Osteoblast (primary cell): ENCODE results near the gene PPP5C. TPM values are rescaled to one million over a fixed set of nuclear protein-coding genes. Genes with fewer than 3 reads are reported as not detected.
"Not testable (repeated sequence)": the region's sequence is repeated elsewhere in the genome, so short reads cannot be mapped to it uniquely, and the experiment has no call there.

ENCODE experiments used
- DNase-seq: peaks from one replicate; pipeline ENCODE4 v3.0.0; 2011; ENCODE audit warnings: low spot score, mixed read lengths; ENCODE audit not compliant: insufficient read length; ENCODE audit errors: missing footprints
- H2AFZ ChIP-seq: 2 replicates; pipeline ENCODE4 v1.6.0; 2011; ENCODE audit warnings: mild to moderate bottlenecking, low read length
- H3K27ac ChIP-seq: 2 replicates; pipeline ENCODE4 v1.5.1; 2011; ENCODE audit warnings: mild to moderate bottlenecking, low read depth, low read length, moderate library complexity
- H3K27me3 ChIP-seq: 2 replicates; pipeline ENCODE4 v1.6.0; 2012; ENCODE audit warnings: mild to moderate bottlenecking, control low read depth, inconsistent platforms, low read length, moderate library complexity; ENCODE audit not compliant: insufficient read depth
- H3K36me3 ChIP-seq: 2 replicates; pipeline ENCODE4 v1.5.1; 2011; ENCODE audit warnings: mild to moderate bottlenecking, low read length, control low read depth, moderate library complexity; ENCODE audit not compliant: insufficient read depth
- H3K4me1 ChIP-seq: 2 replicates; pipeline ENCODE4 v1.5.1; 2011; ENCODE audit warnings: mild to moderate bottlenecking, low read length, control low read depth, moderate library complexity; ENCODE audit not compliant: insufficient read depth
- H3K4me2 ChIP-seq: 2 replicates; pipeline ENCODE4 v1.6.0; 2011; ENCODE audit warnings: mild to moderate bottlenecking, low read length; ENCODE audit not compliant: insufficient read depth
- H3K4me3 ChIP-seq: fragments of 200-600 bp; sonication (generic); 3 replicates; pipeline ENCODE4 v1.5.1; 2012; ENCODE audit warnings: mild to moderate bottlenecking, low read length, inconsistent platforms; ENCODE audit not compliant: insufficient read depth
- H3K79me2 ChIP-seq: 2 replicates; pipeline ENCODE4 v1.6.0; 2012; ENCODE audit warnings: mild to moderate bottlenecking, low read length, control low read depth, inconsistent platforms; ENCODE audit not compliant: insufficient read depth
- H3K9me3 ChIP-seq: 2 replicates; pipeline ENCODE4 v1.5.1; 2011; ENCODE audit warnings: low read depth, low read length, control low read depth
- H4K20me1 ChIP-seq: 2 replicates; pipeline ENCODE4 v1.6.0; 2012; ENCODE audit warnings: mild to moderate bottlenecking, low read length, control low read depth; ENCODE audit not compliant: insufficient read depth
- small RNA-seq: library from RNA; depleted of rRNA; stranded (forward); fragments of <200 nt; gene quantifications from one replicate; pipeline ENCODE3, GENCODE V24; 2012
- total RNA-seq: library from RNA; depleted of rRNA; stranded (reverse); fragments of >200 nt; gene quantifications from 2 replicates; pipeline ENCODE4 v1.2.3, GENCODE V29; 2012
- TF ChIP-seq, protein P1 (sequence below): IDR thresholded peaks from 2 replicates; pipeline ENCODE4 v1.5.1; 2011; ENCODE audit warnings: mild to moderate bottlenecking, low read depth, low read length, moderate library complexity; ENCODE audit errors: extremely low read depth

PPP5C gene
- total RNA-seq, 1 donor, result 36.6 TPM

DNA sequence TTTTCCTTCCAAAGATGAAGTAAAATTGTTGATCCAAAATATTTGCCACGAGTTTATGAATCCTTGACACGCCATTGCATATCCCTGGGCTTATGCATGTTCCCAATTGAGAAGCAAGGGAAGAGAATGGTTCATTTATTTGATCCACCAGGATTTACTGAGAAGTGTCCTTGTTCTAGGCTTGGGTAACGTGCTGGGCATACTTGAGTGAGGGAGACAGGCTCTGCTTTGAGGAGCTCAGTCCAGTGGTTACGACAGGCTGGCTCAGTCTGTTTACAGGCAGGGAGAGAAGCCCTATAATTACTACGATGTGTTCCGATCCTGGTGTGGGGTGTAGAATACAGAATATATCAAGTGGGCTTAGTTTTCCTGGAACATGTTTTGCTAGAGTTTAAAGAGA lies 88.1 kb downstream of the PPP5C start:
- Histone ChIP-seq H3K27me3 (peaks cover 3% of the 10 kb centered on the region), H3K36me3 (no peaks in the 10 kb centered on the region), H3K27ac (no peak overlapping the region), H3K4me1 (no peaks in the 10 kb centered on the region), H3K9me3 (no peaks in the 10 kb centered on the region), H3K4me2 (no peak overlapping the region), H3K4me3 (no peak overlapping the region), H2AFZ (no peak overlapping the region), H3K79me2 (no peaks in the 10 kb centered on the region), H4K20me1 (no peaks in the 10 kb centered on the region)
- DNase-seq, result peak; percentile 58
- TF ChIP-seq, protein P1, sequence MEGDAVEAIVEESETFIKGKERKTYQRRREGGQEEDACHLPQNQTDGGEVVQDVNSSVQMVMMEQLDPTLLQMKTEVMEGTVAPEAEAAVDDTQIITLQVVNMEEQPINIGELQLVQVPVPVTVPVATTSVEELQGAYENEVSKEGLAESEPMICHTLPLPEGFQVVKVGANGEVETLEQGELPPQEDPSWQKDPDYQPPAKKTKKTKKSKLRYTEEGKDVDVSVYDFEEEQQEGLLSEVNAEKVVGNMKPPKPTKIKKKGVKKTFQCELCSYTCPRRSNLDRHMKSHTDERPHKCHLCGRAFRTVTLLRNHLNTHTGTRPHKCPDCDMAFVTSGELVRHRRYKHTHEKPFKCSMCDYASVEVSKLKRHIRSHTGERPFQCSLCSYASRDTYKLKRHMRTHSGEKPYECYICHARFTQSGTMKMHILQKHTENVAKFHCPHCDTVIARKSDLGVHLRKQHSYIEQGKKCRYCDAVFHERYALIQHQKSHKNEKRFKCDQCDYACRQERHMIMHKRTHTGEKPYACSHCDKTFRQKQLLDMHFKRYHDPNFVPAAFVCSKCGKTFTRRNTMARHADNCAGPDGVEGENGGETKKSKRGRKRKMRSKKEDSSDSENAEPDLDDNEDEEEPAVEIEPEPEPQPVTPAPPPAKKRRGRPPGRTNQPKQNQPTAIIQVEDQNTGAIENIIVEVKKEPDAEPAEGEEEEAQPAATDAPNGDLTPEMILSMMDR, result no peak

DNA sequence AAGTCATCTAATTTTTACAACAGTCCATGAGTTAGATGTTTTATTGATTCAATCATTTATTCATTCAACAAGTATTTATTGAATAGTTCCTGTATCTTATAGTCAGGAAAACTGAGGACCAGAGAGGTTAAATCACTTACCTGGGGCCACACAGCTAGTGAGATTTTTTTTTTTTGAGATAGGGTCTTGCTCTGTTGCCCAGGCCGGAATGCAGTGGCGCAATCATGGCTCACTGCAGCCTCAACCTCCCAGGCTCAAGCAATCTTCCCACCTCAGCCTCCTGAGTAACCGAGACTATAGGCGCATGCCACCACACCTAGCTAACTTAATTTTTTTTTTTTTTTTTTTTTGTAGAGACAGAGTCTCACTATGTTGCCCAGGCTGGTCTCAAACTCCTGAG lies 88.8 kb downstream of the PPP5C start:
- not testable (repeated sequence) for H3K4me2 ChIP-seq, H3K4me1 ChIP-seq, H3K79me2 ChIP-seq, H3K4me3 ChIP-seq, H3K9me3 ChIP-seq, H2AFZ ChIP-seq, H3K27me3 ChIP-seq, DNase-seq, H4K20me1 ChIP-seq, H3K27ac ChIP-seq, H3K36me3 ChIP-seq

Small RNA genes lying within 50 kb of the gene (small RNA-seq; reads per million reads assigned to genes)
- not detected for gene RNU6-924P

Other genes with a start within 250 kb of the PPP5C start
- gene IGFL3, start 222.4 kb upstream of the PPP5C start, total RNA-seq, result not detected in 2 replicates
- gene IGFL2, start 198.8 kb upstream of the PPP5C start, total RNA-seq, result not detected in 2 replicates
- not detected in 2 replicates for gene IGFL1, start 117.3 kb upstream of the PPP5C start, total RNA-seq
- not detected in 2 replicates for gene HIF3A, start 50.0 kb upstream of the PPP5C start, total RNA-seq
- 17.4 and 22.1 TPM in 2 replicates for gene CCDC8, start 66.5 kb downstream of the PPP5C start, total RNA-seq
- gene PNMA8C, start 81.8 kb downstream of the PPP5C start, total RNA-seq, result under 0.01 and 0.36 TPM in 2 replicates
- gene PNMA8A, start 124.5 kb downstream of the PPP5C start, total RNA-seq, result 2.1 and 2.2 TPM in 2 replicates
- 0.72 and 1.2 TPM in 2 replicates for gene PNMA8B, start 148.8 kb downstream of the PPP5C start, total RNA-seq